ENCODE data around the gene PLD4. TPM values are rescaled to one million over a fixed set of nuclear protein-coding genes. Genes with fewer than 3 reads are reported as not detected.

PLD4 gene
- total and polyA plus RNA-seq, 2 of the 8 experiments (the other 6 are each of a cell fraction or from before 2014, with no cell fraction given), result 0.05 TPM; not detected in 1

DNA sequence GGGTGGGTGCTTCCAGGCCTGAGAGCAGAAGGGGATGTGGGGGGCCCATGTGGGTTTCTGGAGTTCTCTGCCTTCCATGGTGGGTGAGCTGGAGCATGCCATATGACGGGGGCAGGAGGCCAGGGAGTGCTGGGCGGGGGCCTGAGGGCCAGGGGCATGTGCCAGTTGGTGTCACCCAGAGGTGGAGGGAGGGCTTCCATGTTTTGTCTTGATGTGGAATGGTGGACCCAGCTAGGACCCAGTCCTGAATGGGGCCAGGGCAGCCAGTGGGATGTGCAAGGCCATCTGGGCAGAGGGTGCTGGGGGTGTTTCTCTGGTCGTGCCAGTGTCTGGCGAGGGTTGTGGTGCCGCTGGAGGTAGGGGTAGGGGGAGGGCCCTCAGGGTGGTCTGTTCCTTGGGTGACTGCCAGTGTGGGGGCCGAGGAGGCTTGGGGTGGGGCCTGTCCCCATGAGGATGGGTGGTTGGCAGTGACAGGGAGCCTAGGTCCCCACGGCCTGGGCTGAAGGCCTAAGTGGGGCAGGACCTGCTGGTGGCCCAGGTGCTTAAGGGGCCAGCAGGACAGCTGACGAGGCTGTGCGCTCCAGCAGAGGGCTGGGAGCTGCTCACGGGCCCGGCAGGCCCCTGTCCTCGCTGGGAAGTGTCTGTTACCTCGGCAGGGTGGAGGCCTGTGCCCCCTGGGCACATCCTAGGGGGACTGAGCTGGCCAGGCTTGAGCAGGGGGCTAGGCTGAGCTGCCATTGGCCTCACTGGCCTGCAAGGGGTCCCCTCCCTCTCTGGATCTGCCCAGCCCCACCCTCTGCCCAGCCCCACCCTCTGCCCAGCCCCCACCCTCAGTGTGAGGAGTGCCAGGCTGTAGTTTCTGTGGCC, 32.8 kb upstream of the PLD4 start:
- Histone ChIP-seq H3K36me3 (ENCODE audit: control insufficient read depth in 2 of 4, insufficient read depth in 4 of 4, low read length in 3 of 4) (peaks cover 0 to 10% (median 3%) of the 10 kb centered on the region in 4 experiments; a peak in 4 of 8 replicates), H2BK120ac (replicated peaks; ENCODE audit: low read depth, low read length) (no peak overlapping the region), H2BK20ac (ENCODE audit: low read length) (no peak overlapping the region), H3K79me1 (ENCODE audit: low read depth, low read length) (no peaks in the 10 kb centered on the region), H2AFZ (ENCODE audit: low read length) (no peak overlapping the region), H3K23me2 (ENCODE audit: low read depth, low read length) (peaks cover 12% of the 10 kb centered on the region; the same call in 1 of the 2 replicates), H2BK15ac (ENCODE audit: low read length) (no peak overlapping the region), H3K4me2 (ENCODE audit: insufficient read depth in 1 of 2, low read depth in 2 of 2, low read length in 2 of 2) (no peak overlapping the region), H3K23ac (ENCODE audit: insufficient read length) (no peak overlapping the region), H3K4me3 (ENCODE audit: extremely low read depth in 1 of 4, insufficient read depth in 2 of 4, low read depth in 3 of 4, low read length in 4 of 4) (no peak overlapping the region), H3K27me3 (replicated peaks in 1 of 4; ENCODE audit: control insufficient read depth in 3 of 4, extremely low read depth in 1 of 4, insufficient read depth in 3 of 4, low read length in 3 of 4) (no peaks in the 10 kb centered on the region), H3K4ac (replicated peaks; ENCODE audit: insufficient read length, low read depth, low read length) (no peak overlapping the region), H3K18ac (ENCODE audit: extremely low read depth, low read length) (no peak overlapping the region), H3K56ac (replicated peaks; ENCODE audit: insufficient read length, low read depth, low read length) (no peak overlapping the region), H2AK5ac (ENCODE audit: low read depth, low read length) (no peak overlapping the region), H4K20me1 (replicated peaks in 1 of 2; ENCODE audit: control insufficient read depth in 1 of 2, insufficient read depth in 2 of 2, low read length in 2 of 2) (peaks cover 0 to 3% of the 10 kb centered on the region in 2 experiments), H3K4me1 (replicated peaks in 1 of 4; ENCODE audit: control insufficient read depth in 3 of 4, insufficient read depth in 4 of 4, low read length in 3 of 4) (peaks cover 0 to 3% (median 1%) of the 10 kb centered on the region in 4 experiments; a peak in 3 of 7 replicates), H2BK12ac (ENCODE audit: low read depth, low read length) (no peak overlapping the region), H3K14ac (ENCODE audit: insufficient read length) (no peak overlapping the region), H3K9me3 (ENCODE audit: insufficient read depth in 2 of 2, low read depth in 1 of 2, low read length in 1 of 2) (no peaks in the 10 kb centered on the region), H4K5ac (ENCODE audit: insufficient read length, low read depth, low read length) (no peak overlapping the region), H3K27ac (ENCODE audit: low read depth, low read length) (no peak overlapping the region), H3K79me2 (ENCODE audit: control insufficient read depth in 1 of 2, insufficient read depth in 2 of 2, low read length in 2 of 2) (no peaks in the 10 kb centered on the region), H3K9ac (replicated peaks in 1 of 4; ENCODE audit: extremely low read depth in 1 of 4, low read depth in 3 of 4, low read length in 3 of 4) (no peak overlapping the region), H4K8ac (ENCODE audit: extremely low read depth, insufficient read depth, low read length) (no peak overlapping the region), H4K91ac (replicated peaks; ENCODE audit: insufficient read length, low read length) (no peak overlapping the region), H2BK5ac (ENCODE audit: low read depth, low read length) (no peak overlapping the region; the same call in 1 of the 2 replicates)
- FAIRE-seq (no peak), DNase-seq (ENCODE audit: low read depth in 1 of 2, low spot score in 2 of 2) (no peak)
- POLR2A ChIA-PET (ENCODE audit: partially characterized antibody), result interaction anchor here (0.8 to 2.1 kb wide), 7 partner anchors 9 to 83 kb away, joined by 3 to 8 read pairs (median 4); no protein-coding TSS in a partner anchor
- 84% methylated on average over 13 of the region's 13 CpGs; no CpG with 5 or more reads in 1 of the 2 experiments for WGBS, 2 experiments (ENCODE audit: extremely low coverage in 1 of 2, insufficient coverage in 1 of 2, insufficient read length in 1 of 2, insufficient replicate concordance in 2 of 2, low coverage in 1 of 2, low lambda C conversion rate in 2 of 2, missing lambda C conversion rate in 1 of 2)
- CTCF ChIA-PET (ENCODE audit: partially characterized antibody), result interaction anchor here (0.6 to 1.2 kb wide), 4 partner anchors 14 to 123 kb away, joined by 3 read pairs; no protein-coding TSS in a partner anchor
- TF ChIP-seq BCL11A (IDR thresholded peaks at IDR 0.05; ENCODE audit: low read depth in 2 of 2, low read length in 2 of 2) (no peak), CTBP2 (IDR thresholded peaks at IDR 0.05; ENCODE audit: borderline replicate concordance, insufficient read depth, insufficient read length, low read length) (no peak), TAF1 (IDR thresholded peaks at IDR 0.05; ENCODE audit: low read depth, low read length) (no peak), RBBP5 (IDR thresholded peaks at IDR 0.05; ENCODE audit: borderline replicate concordance, low read depth, low read length) (no peak), CREB1 (IDR thresholded peaks at IDR 0.05) (no peak), YY1 (IDR thresholded peaks at IDR 0.05; ENCODE audit: low read depth, low read length) (no peak), CHD1 (IDR thresholded peaks at IDR 0.05; ENCODE audit: low read depth, low read length) (no peak), GABPA (IDR thresholded peaks at IDR 0.05; ENCODE audit: borderline replicate concordance, insufficient read depth, low read length) (no peak), SIRT6 (IDR thresholded peaks at IDR 0.05; ENCODE audit: low read length) (no peak)

Data from H1 (cell line).